Measurements from ENCODE around the gene DTX4.

The DTX4 gene

DNA sequence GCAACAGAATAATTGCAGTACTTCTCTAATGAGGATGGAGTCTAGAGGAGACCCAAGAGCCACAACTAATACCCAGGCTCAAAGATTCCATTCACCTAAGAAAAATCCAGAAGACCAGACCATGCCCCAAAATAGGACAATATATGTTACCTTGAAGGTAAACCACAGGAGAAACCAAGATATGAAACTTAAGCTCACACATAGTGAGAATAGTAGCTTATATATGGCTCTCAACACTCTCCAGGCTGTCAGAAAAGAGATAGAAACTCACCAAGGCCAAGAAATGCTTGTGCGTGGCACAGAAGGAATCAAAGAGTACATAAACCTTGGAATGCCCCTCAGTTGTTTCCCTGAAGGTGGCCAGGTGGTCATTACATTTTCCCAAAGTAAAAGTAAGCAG, 20.2 kb upstream of the DTX4 start:
- Histone ChIP-seq H3K27me3 (no peaks in the 10 kb centered on the region), H3K4me1 (no peaks in the 10 kb centered on the region), H3K36me3 (no peaks in the 10 kb centered on the region), H3K9me3 (no peaks in the 10 kb centered on the region), H3K4me3 (ENCODE audit: low read depth, low read length) (no peak overlapping the region)
- TF ChIP-seq, protein P1, sequence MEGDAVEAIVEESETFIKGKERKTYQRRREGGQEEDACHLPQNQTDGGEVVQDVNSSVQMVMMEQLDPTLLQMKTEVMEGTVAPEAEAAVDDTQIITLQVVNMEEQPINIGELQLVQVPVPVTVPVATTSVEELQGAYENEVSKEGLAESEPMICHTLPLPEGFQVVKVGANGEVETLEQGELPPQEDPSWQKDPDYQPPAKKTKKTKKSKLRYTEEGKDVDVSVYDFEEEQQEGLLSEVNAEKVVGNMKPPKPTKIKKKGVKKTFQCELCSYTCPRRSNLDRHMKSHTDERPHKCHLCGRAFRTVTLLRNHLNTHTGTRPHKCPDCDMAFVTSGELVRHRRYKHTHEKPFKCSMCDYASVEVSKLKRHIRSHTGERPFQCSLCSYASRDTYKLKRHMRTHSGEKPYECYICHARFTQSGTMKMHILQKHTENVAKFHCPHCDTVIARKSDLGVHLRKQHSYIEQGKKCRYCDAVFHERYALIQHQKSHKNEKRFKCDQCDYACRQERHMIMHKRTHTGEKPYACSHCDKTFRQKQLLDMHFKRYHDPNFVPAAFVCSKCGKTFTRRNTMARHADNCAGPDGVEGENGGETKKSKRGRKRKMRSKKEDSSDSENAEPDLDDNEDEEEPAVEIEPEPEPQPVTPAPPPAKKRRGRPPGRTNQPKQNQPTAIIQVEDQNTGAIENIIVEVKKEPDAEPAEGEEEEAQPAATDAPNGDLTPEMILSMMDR (IDR thresholded peaks at IDR 0.05; ENCODE audit: low read depth, low read length): no peak
- no peak for DNase-seq

DNA sequence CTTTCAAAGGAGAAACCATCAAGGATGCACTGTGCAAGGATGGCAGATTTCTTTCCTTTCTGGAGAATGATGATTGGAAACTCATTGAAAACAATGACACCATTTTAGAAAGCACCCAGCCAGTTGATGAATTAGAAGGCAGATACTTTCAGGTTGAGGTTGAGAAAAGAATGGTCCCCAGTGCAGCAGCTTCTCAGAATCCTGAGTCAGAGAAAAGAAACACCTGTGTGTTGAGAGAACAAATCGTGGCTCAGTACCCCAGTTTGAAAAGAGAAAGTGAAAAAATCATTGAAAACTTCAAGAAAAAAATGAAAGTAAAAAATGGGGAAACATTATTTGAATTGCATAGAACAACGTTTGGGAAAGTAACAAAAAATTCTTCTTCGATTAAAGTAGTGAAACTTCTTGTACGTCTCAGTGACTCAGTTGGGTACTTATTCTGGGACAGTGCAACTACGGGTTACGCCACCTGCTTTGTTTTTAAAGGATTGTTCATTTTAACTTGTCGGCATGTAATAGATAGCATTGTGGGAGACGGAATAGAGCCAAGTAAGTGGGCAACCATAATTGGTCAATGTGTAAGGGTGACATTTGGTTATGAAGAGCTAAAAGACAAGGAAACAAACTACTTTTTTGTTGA, 19.5 kb upstream of the DTX4 start:
- Histone ChIP-seq H3K36me3 (no peaks in the 10 kb centered on the region), H3K4me3 (ENCODE audit: low read depth, low read length) (no peak overlapping the region), H3K27me3 (no peaks in the 10 kb centered on the region)

DNA sequence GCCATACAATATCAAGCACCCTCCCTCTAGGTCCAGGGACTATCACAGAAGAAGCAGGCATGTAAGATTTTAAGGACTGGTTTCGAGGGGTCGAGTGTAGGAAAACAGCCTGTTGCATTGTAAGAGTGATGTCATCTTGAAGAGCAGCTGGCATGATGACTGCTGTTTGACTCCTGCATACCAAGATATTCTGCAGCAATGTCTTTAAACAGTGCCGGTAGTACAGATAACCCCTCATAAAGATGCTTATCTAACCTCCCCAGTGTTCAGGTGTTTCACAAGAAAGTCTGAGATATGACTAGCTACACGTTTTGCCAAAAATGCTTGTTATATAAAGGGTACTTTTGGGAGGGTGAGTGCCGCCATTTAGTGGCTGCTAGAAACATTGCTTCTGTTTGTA, 17.3 kb upstream of the DTX4 start:
- no peaks in the 10 kb centered on the region for H3K36me3 ChIP-seq
- no peaks in the 10 kb centered on the region for H3K4me1 ChIP-seq
- no peak for DNase-seq
- no peaks in the 10 kb centered on the region for H3K9me3 ChIP-seq
- H3K4me3 ChIP-seq (ENCODE audit: low read depth, low read length): no peak overlapping the region
- TF ChIP-seq, protein P1 (IDR thresholded peaks at IDR 0.05; ENCODE audit: low read depth, low read length): no peak
- no peaks in the 10 kb centered on the region for H3K27me3 ChIP-seq

More for the DNA sequence above, 19.5 kb upstream of the DTX4 start:
- Histone ChIP-seq H3K4me1 (no peaks in the 10 kb centered on the region), H3K9me3 (no peaks in the 10 kb centered on the region)
- DNase-seq: no peak
- TF ChIP-seq, protein P1 (IDR thresholded peaks at IDR 0.05; ENCODE audit: low read depth, low read length): no peak

DNA sequence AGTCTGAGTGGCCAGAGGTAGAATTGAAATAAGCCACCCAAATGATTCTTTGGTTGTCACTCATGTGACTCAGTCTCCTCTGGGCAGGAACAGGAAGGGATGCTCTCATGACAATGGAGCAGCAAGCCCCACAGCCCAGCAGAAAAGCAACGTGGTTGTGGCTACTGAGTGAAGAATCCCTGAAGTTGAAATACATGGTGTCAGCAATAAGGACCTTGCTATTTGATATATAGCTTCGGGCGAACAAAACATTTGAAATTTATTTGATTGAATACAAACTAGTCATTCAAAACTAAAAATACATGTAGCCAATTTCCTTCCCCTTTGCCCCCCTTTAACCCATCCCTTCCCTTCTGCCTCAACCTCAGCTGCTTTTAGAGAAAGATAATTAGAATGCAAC, 14.5 kb upstream of the DTX4 start:
- Histone ChIP-seq H3K4me3 (ENCODE audit: low read depth, low read length) (no peak overlapping the region), H3K4me1 (no peaks in the 10 kb centered on the region), H3K9me3 (no peaks in the 10 kb centered on the region), H3K27me3 (no peaks in the 10 kb centered on the region), H3K36me3 (no peaks in the 10 kb centered on the region)
- no peak for DNase-seq
- TF ChIP-seq, protein P1 (IDR thresholded peaks at IDR 0.05; ENCODE audit: low read depth, low read length): no peak

DNA sequence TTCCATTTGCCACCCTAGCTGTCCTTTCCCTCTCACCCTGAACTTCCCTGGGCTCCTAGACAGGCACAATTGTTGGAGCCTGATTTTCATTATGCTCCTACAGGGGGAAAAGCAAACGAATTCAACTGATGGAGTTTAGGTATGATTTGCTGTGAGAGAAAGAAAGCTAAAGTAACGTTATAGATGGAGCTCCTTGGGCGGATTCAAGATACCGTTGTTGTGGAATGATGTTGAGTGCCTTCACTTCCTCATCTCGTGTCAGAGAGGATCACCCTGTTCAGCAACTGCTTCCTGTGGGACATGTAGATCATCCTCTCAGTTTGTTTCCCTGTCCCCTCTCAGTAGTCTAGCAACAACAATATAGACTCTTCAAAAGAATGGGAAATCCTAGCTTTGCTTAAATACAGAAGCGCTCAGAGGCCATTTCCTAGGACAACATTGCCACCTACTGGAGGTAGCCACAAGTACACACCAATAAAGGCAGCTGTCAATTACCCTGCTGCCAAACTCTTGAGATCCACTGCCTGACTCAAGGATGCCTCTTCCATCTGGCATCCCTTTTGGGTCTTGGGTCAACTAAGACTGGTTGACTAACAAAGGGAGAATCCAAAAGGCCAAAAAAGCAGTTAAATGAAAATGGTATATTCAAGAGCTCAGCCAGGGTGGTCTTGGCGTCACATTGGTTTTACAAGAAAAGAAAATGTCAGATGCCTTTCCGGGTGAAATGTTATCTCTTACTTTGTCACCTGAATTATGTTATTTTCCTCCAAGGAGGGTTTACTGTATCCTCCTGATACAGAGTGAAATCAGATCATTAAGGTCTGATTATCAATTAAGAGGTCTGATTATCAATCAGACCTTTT, 13.5 kb upstream of the DTX4 start:
- no peak for DNase-seq
- no peak overlapping the region for H3K4me3 ChIP-seq (ENCODE audit: low read depth, low read length)
- no peaks in the 10 kb centered on the region for H3K36me3 ChIP-seq
- TF ChIP-seq, protein P1 (IDR thresholded peaks at IDR 0.05; ENCODE audit: low read depth, low read length): peak; percentile 66
- H3K4me1 ChIP-seq: no peaks in the 10 kb centered on the region
- no peaks in the 10 kb centered on the region for H3K27me3 ChIP-seq
- H3K9me3 ChIP-seq: no peaks in the 10 kb centered on the region

DNA sequence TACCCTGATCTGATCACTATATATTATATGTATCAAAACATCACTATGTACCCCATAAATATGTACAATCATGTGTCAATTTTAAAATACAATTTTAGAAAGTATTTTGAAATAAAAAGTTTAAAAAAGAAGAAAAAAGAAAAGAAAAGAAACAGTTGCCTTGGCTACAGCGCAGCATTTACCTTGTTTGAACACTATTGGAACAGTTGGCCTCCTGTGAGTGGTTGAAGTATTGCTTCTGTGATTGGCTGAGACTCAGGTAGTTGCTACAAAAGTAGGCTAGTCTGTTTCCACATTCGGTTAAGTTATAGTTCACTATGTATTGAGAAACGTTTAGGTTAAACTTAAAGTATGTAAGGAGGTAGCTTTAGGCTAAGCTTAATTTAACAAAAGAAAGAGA, 7.9 kb upstream of the DTX4 start:
- Histone ChIP-seq H3K4me3 (ENCODE audit: low read depth, low read length) (no peak overlapping the region), H3K9me3 (no peaks in the 10 kb centered on the region), H3K36me3 (no peaks in the 10 kb centered on the region), H3K4me1 (no peaks in the 10 kb centered on the region), H3K27me3 (no peaks in the 10 kb centered on the region)
- TF ChIP-seq, protein P1 (IDR thresholded peaks at IDR 0.05; ENCODE audit: low read depth, low read length): no peak
- DNase-seq: no peak
